Colonic mucosa (tissue), 4 donors: ENCODE results near the gene MLLT6. TPM values are rescaled to one million over a fixed set of nuclear protein-coding genes. Genes with fewer than 3 reads are reported as not detected.
A peak's percentile ranks its signal among the peaks of the same experiment; 100 is the strongest.

ENCODE experiments used
- DNase-seq: peaks from one replicate; pipeline ENCODE4 v3.0.0-alpha.2; 2020
- H3K27ac ChIP-seq: fragments of 200-600 bp; one replicate; pipeline ENCODE4 v1.8.0; 2021
- H3K27me3 ChIP-seq: fragments of 200-600 bp; one replicate; pipeline ENCODE4 v1.8.0; 2021
- H3K36me3 ChIP-seq: fragments of 200-600 bp; one replicate; pipeline ENCODE4 v1.8.0; 2021
- H3K4me1 ChIP-seq: fragments of 200-600 bp; one replicate; pipeline ENCODE4 v1.8.0; 2021; ENCODE audit warnings: mild to moderate bottlenecking
- H3K4me3 ChIP-seq: fragments of 200-600 bp; one replicate; pipeline ENCODE4 v1.8.0; 2021
- H3K9ac ChIP-seq, 2 donors: one replicate each; pipeline ENCODE4 v1.7.0; 2013; ENCODE audit warnings: control low read depth in 2 of 2, low read depth in 2 of 2, low read length in 2 of 2
- H3K9me3 ChIP-seq: fragments of 200-600 bp; one replicate; pipeline ENCODE4 v1.8.0; 2021
- intact Hi-C: fragments of 100-400 bp; cut with DNase I; formaldehyde crosslinking; loops from one replicate; pipeline ENCODE4 v1.14.1; 2022
- total RNA-seq, 2 donors: library from RNA; stranded (reverse); fragmentation: NEBNext Ultra II Directional in 1 of 2; extraction: Animal tissue kit (Norgen Biotek cat#: 25700) in 1 of 2; gene quantifications; one replicate each; pipeline ENCODE4 v1.2.1, GENCODE V29; 2021
- TF ChIP-seq, protein P1 (sequence below): fragments of 200-600 bp; IDR thresholded peaks from one replicate; pipeline ENCODE4 v1.8.0; 2022; ENCODE audit warnings: antibody characterized with exemption, mild to moderate bottlenecking
- donor health status: healthy.
- donor health status: DM: no; HTN: no; CAD: no.
- donor health status: DM: no; HTN: no; CAD: no.

MLLT6 gene
- total RNA-seq, 2 donors from 2014 or later: 74.1 to 109 TPM

DNA sequence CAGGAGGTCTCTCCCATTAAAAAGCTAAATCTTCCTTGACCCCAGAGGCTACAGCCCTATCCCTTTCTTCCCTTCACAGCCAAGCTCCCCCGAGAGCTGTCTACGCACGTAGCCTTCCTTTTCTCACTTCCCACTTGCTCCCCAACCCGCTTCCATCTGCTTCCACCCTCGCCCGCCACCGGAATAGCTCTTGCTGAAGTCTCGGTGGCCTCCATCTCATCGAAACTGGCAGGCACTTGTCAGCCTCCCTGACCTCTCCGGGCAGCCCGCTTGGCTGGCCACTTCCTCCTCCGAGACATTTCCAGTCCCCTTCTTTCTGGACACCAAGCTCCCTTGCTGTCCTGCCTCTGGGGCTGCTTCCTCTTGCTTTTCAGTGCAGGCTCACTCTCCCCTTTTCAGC, 19.6 kb upstream of the MLLT6 start:
- no peak overlapping the region for H3K9ac ChIP-seq
- no peak overlapping the region for H3K27ac ChIP-seq
- TF ChIP-seq, protein P1, sequence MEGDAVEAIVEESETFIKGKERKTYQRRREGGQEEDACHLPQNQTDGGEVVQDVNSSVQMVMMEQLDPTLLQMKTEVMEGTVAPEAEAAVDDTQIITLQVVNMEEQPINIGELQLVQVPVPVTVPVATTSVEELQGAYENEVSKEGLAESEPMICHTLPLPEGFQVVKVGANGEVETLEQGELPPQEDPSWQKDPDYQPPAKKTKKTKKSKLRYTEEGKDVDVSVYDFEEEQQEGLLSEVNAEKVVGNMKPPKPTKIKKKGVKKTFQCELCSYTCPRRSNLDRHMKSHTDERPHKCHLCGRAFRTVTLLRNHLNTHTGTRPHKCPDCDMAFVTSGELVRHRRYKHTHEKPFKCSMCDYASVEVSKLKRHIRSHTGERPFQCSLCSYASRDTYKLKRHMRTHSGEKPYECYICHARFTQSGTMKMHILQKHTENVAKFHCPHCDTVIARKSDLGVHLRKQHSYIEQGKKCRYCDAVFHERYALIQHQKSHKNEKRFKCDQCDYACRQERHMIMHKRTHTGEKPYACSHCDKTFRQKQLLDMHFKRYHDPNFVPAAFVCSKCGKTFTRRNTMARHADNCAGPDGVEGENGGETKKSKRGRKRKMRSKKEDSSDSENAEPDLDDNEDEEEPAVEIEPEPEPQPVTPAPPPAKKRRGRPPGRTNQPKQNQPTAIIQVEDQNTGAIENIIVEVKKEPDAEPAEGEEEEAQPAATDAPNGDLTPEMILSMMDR: no peak

DNA sequence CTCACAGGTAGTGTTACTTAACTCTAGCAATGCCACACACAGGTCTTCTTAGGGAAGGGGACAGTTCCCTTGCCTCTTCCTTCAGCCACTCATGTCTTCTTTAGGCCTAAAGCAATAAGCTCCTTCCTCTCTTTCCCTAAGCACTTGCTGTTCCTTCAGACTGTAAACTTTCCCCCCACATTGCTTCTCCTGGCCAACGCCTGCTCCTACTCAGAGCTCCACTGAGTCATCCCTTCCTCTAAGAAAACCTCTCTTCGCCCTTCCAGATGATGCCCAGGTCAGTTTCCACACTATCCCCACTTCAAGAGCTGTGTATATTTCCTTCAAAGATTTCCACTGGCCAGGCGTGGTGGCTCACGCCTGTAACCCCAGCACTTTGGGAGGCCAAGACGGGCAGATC, 17.8 kb upstream of the MLLT6 start:
- TF ChIP-seq, protein P1: no peak
- H3K4me1 ChIP-seq: no peaks in the 10 kb centered on the region
- no peak overlapping the region for H3K27ac ChIP-seq
- no peak overlapping the region for H3K9ac ChIP-seq
- H3K9me3 ChIP-seq: no peaks in the 10 kb centered on the region
- DNase-seq: no peak
- H3K36me3 ChIP-seq: no peaks in the 10 kb centered on the region
- no peak overlapping the region for H3K4me3 ChIP-seq
- H3K27me3 ChIP-seq: no peaks in the 10 kb centered on the region
- intact Hi-C loops: no loop called here

More for the DNA sequence above, 19.6 kb upstream of the MLLT6 start:
- no peaks in the 10 kb centered on the region for H3K27me3 ChIP-seq
- H3K4me1 ChIP-seq: no peaks in the 10 kb centered on the region
- no peaks in the 10 kb centered on the region for H3K36me3 ChIP-seq
- no peak overlapping the region for H3K4me3 ChIP-seq
- no peak for DNase-seq
- no peaks in the 10 kb centered on the region for H3K9me3 ChIP-seq
- intact Hi-C loops: no loop called here

DNA sequence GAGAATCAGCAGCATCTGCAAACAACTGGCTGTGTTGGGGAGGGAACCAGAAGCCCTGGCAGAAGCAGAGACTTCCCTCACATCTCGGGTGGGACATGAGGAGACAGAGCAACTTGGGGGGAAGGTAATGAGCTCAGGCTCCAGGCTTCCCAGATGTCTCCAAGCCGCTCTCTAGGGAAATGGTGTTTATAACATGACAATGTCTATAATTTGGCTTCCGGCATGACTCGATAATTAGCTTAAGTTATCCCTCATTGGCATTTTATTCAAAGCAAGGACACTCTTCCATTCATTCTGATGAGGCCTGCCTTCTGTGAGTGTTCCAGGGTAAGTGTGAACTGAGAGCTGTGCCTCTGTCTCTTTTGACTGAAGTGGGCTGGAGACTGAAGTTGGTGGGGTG, 14.7 kb upstream of the MLLT6 start:
- intact Hi-C loops: no loop called here
- no peaks in the 10 kb centered on the region for H3K36me3 ChIP-seq
- H3K27me3 ChIP-seq: no peaks in the 10 kb centered on the region
- TF ChIP-seq, protein P1: no peak
- no peak overlapping the region for H3K4me3 ChIP-seq
- H3K4me1 ChIP-seq: no peaks in the 10 kb centered on the region
- no peak overlapping the region for H3K27ac ChIP-seq
- H3K9ac ChIP-seq: no peak overlapping the region
- H3K9me3 ChIP-seq: no peaks in the 10 kb centered on the region
- no peak for DNase-seq

DNA sequence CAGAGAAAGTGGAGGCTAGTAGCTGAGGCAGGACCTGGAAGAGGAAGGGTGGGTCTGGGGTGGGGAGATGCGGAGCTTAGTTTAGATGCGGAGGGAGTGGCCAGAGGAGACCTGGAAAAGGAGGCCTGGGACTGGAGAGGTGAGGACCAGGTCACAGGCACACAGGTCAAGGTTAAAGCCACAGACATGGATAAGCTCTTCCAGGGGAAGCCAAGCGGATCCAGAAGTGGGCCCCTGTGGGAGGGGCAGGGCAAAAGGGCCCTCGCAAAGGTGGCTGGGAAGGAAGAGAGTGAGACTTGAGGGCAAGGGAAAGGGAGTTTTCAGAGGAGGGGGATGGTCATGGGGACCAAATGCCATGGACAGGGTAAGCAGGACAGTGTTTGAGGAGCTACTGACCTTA, 13.9 kb upstream of the MLLT6 start:
- H3K27me3 ChIP-seq: no peaks in the 10 kb centered on the region
- no peak for DNase-seq
- no peak overlapping the region for H3K27ac ChIP-seq
- H3K4me3 ChIP-seq: no peak overlapping the region
- no peaks in the 10 kb centered on the region for H3K4me1 ChIP-seq
- TF ChIP-seq, protein P1: no peak
- no peaks in the 10 kb centered on the region for H3K9me3 ChIP-seq
- intact Hi-C loops: no loop called here
- H3K36me3 ChIP-seq: no peaks in the 10 kb centered on the region
- no peak overlapping the region for H3K9ac ChIP-seq

DNA sequence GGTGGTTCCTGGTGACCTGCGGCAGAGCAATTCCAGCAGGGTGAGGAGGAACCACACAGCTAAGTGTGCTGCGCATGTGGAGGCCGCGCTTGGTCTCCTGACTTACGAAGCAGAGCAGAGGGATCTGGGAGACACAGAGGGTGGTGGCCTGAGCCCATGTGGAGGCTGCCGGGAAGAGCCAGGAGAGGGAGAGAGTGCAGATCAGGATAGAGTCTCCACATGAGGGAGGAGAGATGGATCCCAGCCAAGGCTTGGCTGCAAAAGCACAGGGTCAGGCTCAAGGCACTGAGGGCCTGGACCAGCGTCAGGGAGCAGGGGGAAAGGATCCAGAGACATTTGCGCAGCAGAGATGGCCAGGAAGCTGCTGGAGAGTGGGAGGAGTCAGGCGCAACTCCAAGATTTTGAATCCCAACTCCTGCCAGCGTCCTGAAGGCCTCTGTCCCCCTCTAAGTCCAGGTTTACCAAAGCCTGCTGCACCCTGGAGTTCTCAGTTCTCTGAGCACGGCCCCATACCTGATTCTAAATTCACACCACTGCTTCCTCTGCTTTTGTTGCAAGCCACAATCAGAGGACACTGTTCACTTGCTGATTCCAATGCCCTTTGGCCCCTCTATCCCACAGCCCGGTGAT, 11.3 kb upstream of the MLLT6 start:
- TF ChIP-seq, protein P1: no peak
- H3K27ac ChIP-seq: peak overlapping the region; percentile 12
- peak; percentile 76 for DNase-seq
- no peaks in the 10 kb centered on the region for H3K27me3 ChIP-seq
- no peak overlapping the region for H3K4me3 ChIP-seq
- no peaks in the 10 kb centered on the region for H3K36me3 ChIP-seq
- H3K9ac ChIP-seq: peak overlapping the region in 1 of 2 donors; percentile 32
- no peaks in the 10 kb centered on the region for H3K4me1 ChIP-seq
- no peaks in the 10 kb centered on the region for H3K9me3 ChIP-seq
- intact Hi-C loops: no loop called here
